Measurements from ENCODE around the gene MATN1.

MATN1 gene

GRCh38 chr1:30743584-30744059 lies 20.2 kb upstream of the MATN1 start:
- Mint-ChIP-seq H3K36me3 (ENCODE audit: low read depth) (peaks cover 70% of the 10 kb centered on the region), H3K27me3 (no peaks in the 10 kb centered on the region), H3K4me3 (peak overlapping the region; percentile 65), H3K4me1 (ENCODE audit: low read depth) (peaks cover 98% of the 10 kb centered on the region), H3K9me3 (no peaks in the 10 kb centered on the region), H3K27ac (peak overlapping the region; percentile 98)
- no peak for DNase-seq

DNA sequence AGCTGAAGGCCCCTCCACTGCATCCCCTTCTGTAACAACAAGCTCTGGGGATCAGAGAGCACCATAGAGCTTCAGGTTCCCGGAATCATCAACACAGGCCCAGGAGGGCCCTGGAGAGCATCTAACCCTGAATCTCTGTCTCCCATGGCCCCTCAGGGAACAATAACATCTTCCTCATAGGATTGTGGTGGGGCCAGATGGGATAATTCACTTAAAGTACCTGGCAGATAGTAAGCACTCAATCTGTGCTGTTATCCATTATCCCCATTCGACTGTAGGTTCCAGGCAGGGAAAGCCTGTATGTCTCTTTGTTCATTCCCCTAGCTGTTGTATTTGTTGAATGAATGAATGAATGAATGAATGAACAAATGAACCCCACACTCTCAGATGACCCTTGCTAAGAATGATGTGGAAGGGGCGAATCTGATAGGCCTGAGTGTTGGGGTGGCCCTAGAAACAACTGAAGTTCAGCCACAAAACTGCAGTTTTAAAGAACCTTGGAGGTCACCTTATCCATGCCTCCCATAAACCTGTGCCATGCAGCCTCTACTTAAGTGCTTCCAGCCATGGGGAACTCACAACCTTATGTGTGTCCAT lies 19.7 kb upstream of the MATN1 start:
- H3K4me3 Mint-ChIP-seq = peak overlapping the region; percentile 65
- peaks cover 73% of the 10 kb centered on the region for H3K36me3 Mint-ChIP-seq (ENCODE audit: low read depth)
- no peaks in the 10 kb centered on the region for H3K9me3 Mint-ChIP-seq
- DNase-seq = no peak
- peaks cover 97% of the 10 kb centered on the region for H3K4me1 Mint-ChIP-seq (ENCODE audit: low read depth)
- peak overlapping the region; percentile 98 for H3K27ac Mint-ChIP-seq
- no peaks in the 10 kb centered on the region for H3K27me3 Mint-ChIP-seq

GRCh38 chr1:30742300-30742962 lies 19.0 kb upstream of the MATN1 start:
- peaks cover 97% of the 10 kb centered on the region for H3K4me1 Mint-ChIP-seq (ENCODE audit: low read depth)
- H3K9me3 Mint-ChIP-seq = no peaks in the 10 kb centered on the region
- H3K36me3 Mint-ChIP-seq (ENCODE audit: low read depth) = peaks cover 74% of the 10 kb centered on the region
- H3K27ac Mint-ChIP-seq = peak overlapping the region; percentile 98
- H3K27me3 Mint-ChIP-seq = no peaks in the 10 kb centered on the region
- H3K4me3 Mint-ChIP-seq = no peak overlapping the region
- no peak for DNase-seq

DNA sequence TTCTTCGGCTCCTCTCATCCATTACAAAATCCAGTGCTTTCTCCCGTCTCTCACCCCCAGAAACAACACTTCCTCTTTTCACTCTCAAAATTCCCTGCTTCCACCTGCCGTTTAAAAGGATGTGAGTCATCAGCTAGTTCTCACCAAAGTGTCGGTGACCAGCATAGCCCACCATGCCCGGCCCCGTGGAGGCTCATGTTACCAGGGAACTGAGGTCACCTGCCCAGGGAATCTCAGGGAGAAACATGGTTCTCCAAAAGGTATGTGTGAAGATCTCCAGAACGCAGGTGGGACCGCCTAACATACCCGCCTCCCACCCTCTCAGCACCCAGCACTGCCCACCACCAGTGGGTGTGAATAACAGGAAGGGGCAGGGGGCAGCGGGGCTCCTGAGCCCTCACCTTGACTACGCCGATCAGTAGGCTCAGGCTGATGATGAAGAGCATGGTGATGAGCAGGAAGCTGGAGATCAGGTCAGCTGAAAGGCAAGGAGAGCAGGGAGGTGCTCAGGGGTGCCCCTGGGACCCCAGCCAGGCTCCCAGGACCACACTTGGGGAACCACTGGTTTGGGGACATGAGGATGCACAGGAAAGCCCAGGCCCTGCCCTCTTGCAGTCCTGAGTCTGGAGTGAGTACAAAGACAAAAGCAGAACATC lies 18.0 kb upstream of the MATN1 start:
- Mint-ChIP-seq H3K9me3 (no peaks in the 10 kb centered on the region), H3K27ac (peak overlapping the region; percentile 98), H3K4me3 (no peak overlapping the region), H3K4me1 (ENCODE audit: low read depth) (peaks cover 89% of the 10 kb centered on the region), H3K27me3 (no peaks in the 10 kb centered on the region), H3K36me3 (ENCODE audit: low read depth) (peaks cover 74% of the 10 kb centered on the region)
- no peak for DNase-seq

DNA sequence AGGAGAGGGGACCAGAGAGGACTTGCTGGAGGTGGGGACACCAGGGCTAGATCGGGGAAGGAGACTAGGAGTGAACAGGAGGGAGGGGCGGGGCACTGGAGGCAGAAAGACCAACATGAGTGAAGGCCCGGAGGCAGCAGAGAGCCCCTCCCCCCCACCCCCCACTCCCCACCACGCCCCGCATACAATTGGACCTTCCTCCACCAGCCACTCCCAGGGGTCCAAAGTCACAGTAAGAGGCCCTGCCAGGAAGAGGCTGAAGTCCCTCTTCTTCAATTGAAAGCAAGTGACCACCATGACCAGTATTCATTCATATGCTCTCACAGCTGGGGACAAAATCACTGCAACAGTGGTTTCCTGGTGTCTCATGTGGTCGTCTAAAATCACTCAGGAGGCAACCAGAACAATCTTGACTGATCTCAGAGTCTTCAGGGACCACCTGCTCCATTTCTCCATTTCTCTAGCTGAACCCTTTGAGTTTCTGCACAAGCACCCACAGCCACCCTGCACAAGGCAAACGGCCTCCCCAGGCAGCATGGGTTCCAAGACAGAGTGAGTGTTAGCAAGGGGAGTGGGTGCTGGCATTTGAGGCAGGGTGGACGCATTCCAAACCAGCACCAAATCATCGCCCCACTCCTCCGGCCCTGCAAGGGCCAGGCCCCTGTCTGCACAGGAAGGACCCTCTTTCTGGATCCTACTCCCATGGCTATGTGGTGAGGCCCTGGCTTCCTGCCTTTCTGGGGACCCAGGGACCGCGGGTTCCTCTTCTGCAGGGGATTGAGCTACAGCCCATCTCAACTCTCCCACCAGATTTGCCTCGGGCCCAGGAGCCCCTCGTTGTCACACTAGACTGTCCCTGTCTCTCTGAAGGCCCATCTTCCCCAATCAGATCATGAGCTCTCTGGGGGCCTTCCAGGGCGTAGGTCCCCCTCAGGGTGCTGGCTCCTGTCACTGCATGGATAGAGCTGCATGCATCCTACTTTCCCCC lies 17.2 kb upstream of the MATN1 start:
- H3K27me3 Mint-ChIP-seq = no peaks in the 10 kb centered on the region
- DNase-seq = no peak
- H3K4me1 Mint-ChIP-seq (ENCODE audit: low read depth) = peaks cover 81% of the 10 kb centered on the region
- no peak overlapping the region for H3K4me3 Mint-ChIP-seq
- peaks cover 78% of the 10 kb centered on the region for H3K36me3 Mint-ChIP-seq (ENCODE audit: low read depth)
- H3K27ac Mint-ChIP-seq = peak overlapping the region; percentile 98
- no peaks in the 10 kb centered on the region for H3K9me3 Mint-ChIP-seq

DNA sequence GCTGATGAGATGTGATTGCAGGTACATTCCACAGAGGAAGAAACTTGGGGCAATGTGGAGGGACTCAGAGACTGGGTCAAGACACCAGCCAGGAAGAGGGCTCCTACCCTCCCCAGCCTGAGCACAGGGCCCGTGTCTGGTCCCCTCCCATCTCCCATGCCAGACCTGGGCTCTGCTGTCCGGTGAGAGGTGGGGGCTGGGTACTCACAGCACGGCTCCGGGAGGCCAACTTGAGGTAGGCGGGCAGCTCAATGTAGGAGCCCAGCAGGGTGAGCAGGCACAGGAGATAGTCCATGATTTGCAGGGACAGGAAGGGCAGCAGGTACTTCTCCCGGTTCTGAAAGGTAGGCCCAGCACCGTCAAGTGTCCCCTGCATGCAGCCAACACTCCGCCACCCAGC lies 16.2 kb upstream of the MATN1 start:
- Mint-ChIP-seq H3K27ac (peak overlapping the region; percentile 83), H3K27me3 (no peaks in the 10 kb centered on the region), H3K4me3 (no peak overlapping the region), H3K9me3 (no peaks in the 10 kb centered on the region), H3K36me3 (ENCODE audit: low read depth) (peaks cover 88% of the 10 kb centered on the region), H3K4me1 (ENCODE audit: low read depth) (peaks cover 72% of the 10 kb centered on the region)
- no peak for DNase-seq

DNA sequence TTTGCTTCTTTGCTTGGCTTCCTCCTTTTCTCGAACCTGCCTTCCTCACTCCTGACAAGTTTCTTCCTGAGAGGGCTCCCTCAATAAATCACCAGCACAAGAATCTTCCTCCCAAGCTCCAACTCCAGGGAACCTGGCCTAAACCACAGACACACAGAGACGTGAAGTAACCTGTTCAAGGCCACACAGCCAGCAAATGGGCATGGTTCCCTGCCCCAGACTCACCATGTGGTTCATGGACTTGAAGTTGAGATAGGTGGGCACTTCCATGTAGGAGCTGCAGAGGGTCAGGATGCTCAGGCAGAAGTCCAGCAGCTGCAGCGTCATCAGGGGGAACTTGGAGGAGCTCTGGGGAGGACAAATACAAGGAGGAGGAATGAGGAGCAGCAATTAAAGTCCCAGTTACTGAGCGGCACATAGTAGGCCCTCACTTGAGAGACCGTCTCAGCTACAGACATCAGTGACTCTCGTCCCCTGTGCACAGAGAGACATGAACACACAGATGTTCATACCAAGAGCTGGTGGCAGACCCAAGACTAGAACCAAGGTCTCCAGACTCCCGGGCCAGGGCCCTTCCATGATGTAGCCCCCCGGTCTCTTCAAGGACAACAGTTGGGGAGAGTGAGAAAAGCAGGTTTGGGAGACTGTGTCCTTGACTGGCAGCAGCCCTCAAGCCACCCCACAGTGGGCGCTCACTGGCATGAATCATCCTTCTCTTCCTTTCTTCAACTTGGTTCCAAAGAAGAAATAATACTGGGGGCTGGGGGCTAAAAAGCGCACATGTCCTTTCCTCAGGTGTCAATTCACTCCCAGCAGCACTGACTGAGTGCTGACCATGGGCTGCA lies 15.6 kb upstream of the MATN1 start:
- Mint-ChIP-seq H3K9me3 (no peaks in the 10 kb centered on the region), H3K27ac (peak overlapping the region; percentile 83), H3K36me3 (ENCODE audit: low read depth) (peaks cover 94% of the 10 kb centered on the region), H3K4me3 (no peak overlapping the region), H3K27me3 (no peaks in the 10 kb centered on the region), H3K4me1 (ENCODE audit: low read depth) (peaks cover 65% of the 10 kb centered on the region)
- DNase-seq = no peak

- Mint-ChIP-seq H3K4me1 (ENCODE audit: low read depth) (peaks cover 57% of the 10 kb centered on the region), H3K27me3 (no peaks in the 10 kb centered on the region), H3K9me3 (no peaks in the 10 kb centered on the region), H3K27ac (peak overlapping the region; percentile 89), H3K36me3 (ENCODE audit: low read depth) (peaks cover 96% of the 10 kb centered on the region), H3K4me3 (no peak overlapping the region)
- no peak for DNase-seq
Observed at GRCh38 chr1:30738040-30738714, 14.8 kb upstream of the MATN1 start.

- H3K27me3 Mint-ChIP-seq = no peaks in the 10 kb centered on the region
- peaks cover 98% of the 10 kb centered on the region for H3K36me3 Mint-ChIP-seq (ENCODE audit: low read depth)
- H3K27ac Mint-ChIP-seq = peak overlapping the region; percentile 89
- H3K9me3 Mint-ChIP-seq = no peaks in the 10 kb centered on the region
- no peak overlapping the region for H3K4me3 Mint-ChIP-seq
- peaks cover 55% of the 10 kb centered on the region for H3K4me1 Mint-ChIP-seq (ENCODE audit: low read depth)
- DNase-seq = no peak
Observed at GRCh38 chr1:30737357-30738039, 14.1 kb upstream of the MATN1 start.

DNA sequence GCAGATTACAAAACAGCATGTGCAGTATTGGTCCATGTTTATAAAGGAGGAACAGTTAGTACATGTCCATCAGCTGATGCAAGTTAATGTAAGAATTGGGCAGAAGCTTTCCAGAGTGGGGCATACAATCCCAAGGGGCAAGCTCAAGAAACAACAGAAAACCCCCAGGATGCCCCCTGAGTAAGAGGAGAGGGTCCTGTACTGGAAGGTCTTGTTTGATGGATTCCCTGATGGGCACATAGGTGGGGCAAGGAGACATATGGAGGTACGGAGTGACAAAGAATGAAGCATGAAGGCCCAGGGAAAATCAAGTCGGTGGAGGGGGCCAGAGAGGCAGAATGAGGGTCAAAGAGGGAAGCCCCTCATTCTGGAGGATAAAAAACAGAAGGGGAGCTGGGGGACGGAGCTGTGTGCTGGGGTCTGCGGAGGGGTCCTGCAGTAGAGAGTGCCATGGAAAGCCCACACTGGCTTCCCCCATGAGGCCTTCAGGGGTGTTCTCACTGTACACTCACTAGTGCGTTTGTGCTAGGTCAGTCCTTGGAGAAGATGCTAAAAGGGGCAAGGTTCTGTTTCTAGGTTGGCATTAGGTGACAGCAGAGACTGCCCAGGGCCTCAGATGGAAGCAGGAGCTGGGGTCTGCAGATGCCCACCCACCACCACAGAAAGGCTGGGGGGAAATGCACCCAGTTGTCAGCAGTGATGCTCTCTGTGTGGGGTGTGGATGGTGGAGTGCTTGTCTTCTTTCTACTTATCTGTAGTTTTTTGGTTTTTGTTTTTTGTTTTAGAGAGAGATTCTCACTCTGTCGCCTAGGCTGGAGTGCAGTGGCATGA lies 12.5 kb upstream of the MATN1 start:
- no peak overlapping the region for H3K4me3 Mint-ChIP-seq
- H3K9me3 Mint-ChIP-seq = no peaks in the 10 kb centered on the region
- no peak for DNase-seq
- peaks cover 46% of the 10 kb centered on the region for H3K4me1 Mint-ChIP-seq (ENCODE audit: low read depth)
- no peaks in the 10 kb centered on the region for H3K27me3 Mint-ChIP-seq
- peaks cover 86% of the 10 kb centered on the region for H3K36me3 Mint-ChIP-seq (ENCODE audit: low read depth)
- H3K27ac Mint-ChIP-seq = peak overlapping the region; percentile 89

DNA sequence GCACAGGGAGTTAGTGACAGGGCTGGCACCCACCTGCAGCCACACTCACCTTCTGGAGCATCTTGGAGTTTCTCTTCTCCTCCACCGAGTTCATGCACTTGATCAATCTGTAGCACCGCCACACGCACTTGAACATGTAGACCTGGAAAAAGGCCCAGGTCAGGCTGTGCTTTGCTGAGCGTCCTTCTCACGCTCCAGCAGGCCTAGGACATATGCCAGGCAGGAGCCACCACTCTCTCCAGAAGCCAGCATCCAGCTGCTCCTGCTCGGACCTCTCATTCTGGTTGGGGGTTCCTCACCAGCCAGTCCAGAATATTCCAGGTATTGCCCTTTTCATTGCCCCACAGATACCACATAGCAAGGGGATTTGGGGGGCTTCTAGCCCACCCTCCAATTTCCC lies 11.7 kb upstream of the MATN1 start:
- Mint-ChIP-seq H3K27ac (peak overlapping the region; percentile 76), H3K4me1 (ENCODE audit: low read depth) (peaks cover 41% of the 10 kb centered on the region), H3K27me3 (no peaks in the 10 kb centered on the region), H3K4me3 (no peak overlapping the region), H3K9me3 (no peaks in the 10 kb centered on the region), H3K36me3 (ENCODE audit: low read depth) (peaks cover 79% of the 10 kb centered on the region)
- DNase-seq = no peak

- H3K36me3 Mint-ChIP-seq (ENCODE audit: low read depth) = peaks cover 73% of the 10 kb centered on the region
- H3K27me3 Mint-ChIP-seq = no peaks in the 10 kb centered on the region
- H3K9me3 Mint-ChIP-seq = no peaks in the 10 kb centered on the region
- no peak overlapping the region for H3K4me3 Mint-ChIP-seq
- H3K4me1 Mint-ChIP-seq (ENCODE audit: low read depth) = peaks cover 36% of the 10 kb centered on the region
- H3K27ac Mint-ChIP-seq = peak overlapping the region; percentile 76
- DNase-seq = no peak
Observed at GRCh38 chr1:30734580-30734979, 11.2 kb upstream of the MATN1 start.
